Urothelium cell line (cell line): ENCODE measurements around the gene ZNF79.
"Not testable (repeated sequence)": the region's sequence is repeated elsewhere in the genome, so short reads cannot be mapped to it uniquely, and the experiment has no call there.

ENCODE experiments used
- DNase-seq: peaks from one replicate; pipeline ENCODE4 v3.0.0; 2011; ENCODE audit warnings: low spot score, mixed read lengths
- FAIRE-seq: peaks from 2 replicates; lab custom pipeline; 2011; peaks lifted over from hg19 to GRCh38; lab: Jason Lieb, UNC

The ZNF79 gene

GRCh38 chr9:127451858-127452656 lies 27.9 kb downstream of the ZNF79 start:
- no peak for FAIRE-seq
- DNase-seq: peak; percentile 74

GRCh38 chr9:127452691-127453090 lies 28.5 kb downstream of the ZNF79 start:
- peak; percentile 33 for DNase-seq
- no peak for FAIRE-seq

GRCh38 chr9:127455324-127455992 lies 31.3 kb downstream of the ZNF79 start:
- no peak for FAIRE-seq
- DNase-seq: peak; percentile 41

- DNase-seq (no peak), FAIRE-seq (no peak)
These were observed 33.2 kb downstream of the ZNF79 start for GRCh38 chr9:127457191-127457878.

GRCh38 chr9:127458921-127459320 lies 34.7 kb downstream of the ZNF79 start:
- DNase-seq: no peak
- no peak for FAIRE-seq

- FAIRE-seq: no peak
- no peak for DNase-seq
These were observed 39.2 kb downstream of the ZNF79 start for GRCh38 chr9:127463382-127463781.

- FAIRE-seq (no peak), DNase-seq (no peak)
These were observed 39.7 kb downstream of the ZNF79 start for GRCh38 chr9:127463911-127464310.

- not testable (repeated sequence) for FAIRE-seq, DNase-seq
These were observed 42.3 kb downstream of the ZNF79 start for GRCh38 chr9:127466407-127466917.

- DNase-seq: no peak
- no peak for FAIRE-seq
These were observed 43.4 kb downstream of the ZNF79 start for GRCh38 chr9:127467621-127468020.

GRCh38 chr9:127470662-127471061 lies 46.5 kb downstream of the ZNF79 start:
- no peak for FAIRE-seq
- DNase-seq: no peak

GRCh38 chr9:127473501-127473900 lies 49.3 kb downstream of the ZNF79 start:
- DNase-seq: no peak
- FAIRE-seq: no peak

- DNase-seq (no peak), FAIRE-seq (no peak)
These were observed 49.8 kb downstream of the ZNF79 start for GRCh38 chr9:127473932-127474331.

GRCh38 chr9:127474592-127474991 lies 50.4 kb downstream of the ZNF79 start:
- no peak for FAIRE-seq

GRCh38 chr9:127479507-127480081 lies 55.4 kb downstream of the ZNF79 start:
- no peak for DNase-seq
- FAIRE-seq: no peak

More at GRCh38 chr9:127474592-127474991, 50.4 kb downstream of the ZNF79 start:
- DNase-seq: no peak

GRCh38 chr9:127482662-127483061 lies 58.5 kb downstream of the ZNF79 start:
- no peak for FAIRE-seq
- DNase-seq: no peak

- FAIRE-seq: no peak
- DNase-seq: no peak
These were observed 61.8 kb downstream of the ZNF79 start for GRCh38 chr9:127485995-127486394.

GRCh38 chr9:127488946-127489345 lies 64.8 kb downstream of the ZNF79 start:
- no peak for FAIRE-seq
- DNase-seq: no peak

GRCh38 chr9:127489471-127490115 lies 65.4 kb downstream of the ZNF79 start:
- no peak for FAIRE-seq
- DNase-seq: no peak

- no peak for DNase-seq
- FAIRE-seq: no peak
These were observed 66.5 kb downstream of the ZNF79 start for GRCh38 chr9:127490535-127491230.

GRCh38 chr9:127491516-127491915 lies 67.3 kb downstream of the ZNF79 start:
- no peak for DNase-seq
- FAIRE-seq: no peak
